IPS-18c (cell line): ENCODE results near the gene EFR3B.
A peak's percentile ranks its signal among the peaks of the same experiment; 100 is the strongest.
"Not testable (repeated sequence)": the region's sequence is repeated elsewhere in the genome, so short reads cannot be mapped to it uniquely, and the experiment has no call there.

ENCODE experiments used
- H3K4me3 ChIP-seq: 2 replicates; pipeline ENCODE4 v1.7.0; 2013; ENCODE audit warnings: low read depth, mild to moderate bottlenecking, low read length, moderate library complexity; ENCODE audit not compliant: insufficient read depth
- H3K9me3 ChIP-seq: one replicate; pipeline ENCODE4 v1.6.1; 2013; ENCODE audit warnings: mild to moderate bottlenecking, low read length, moderate library complexity; ENCODE audit not compliant: control insufficient read depth, insufficient read depth

The EFR3B gene

GRCh38 chr2:25041928-25042320 is at the start of gene EFR3B:
EFR3B (plus strand) TSS chr2:25042076; CDS start chr2:25042313, 237 bp downstream.
- Histone ChIP-seq H3K4me3 (peak within 1 kb of the TSS; percentile 86), H3K9me3 (no peaks in the 10 kb centered on the region)

- H3K4me3 ChIP-seq, result no peak overlapping the region
- no peaks in the 10 kb centered on the region for H3K9me3 ChIP-seq
Measured at GRCh38 chr2:24993406-24994145, 48.3 kb upstream of the EFR3B start.

- no peaks in the 10 kb centered on the region for H3K9me3 ChIP-seq
- H3K4me3 ChIP-seq, result no peak overlapping the region
Measured at GRCh38 chr2:24994146-24994724, 47.6 kb upstream of the EFR3B start.

GRCh38 chr2:24999097-24999496 is 42.8 kb upstream of the EFR3B start:
- H3K9me3 ChIP-seq, H3K4me3 ChIP-seq: not testable (repeated sequence)

GRCh38 chr2:25000036-25000435 is 41.8 kb upstream of the EFR3B start:
- H3K4me3 ChIP-seq, result no peak overlapping the region

GRCh38 chr2:25000503-25001324 is 41.2 kb upstream of the EFR3B start:
- no peak overlapping the region for H3K4me3 ChIP-seq
- H3K9me3 ChIP-seq, result no peaks in the 10 kb centered on the region

More at GRCh38 chr2:25000036-25000435, 41.8 kb upstream of the EFR3B start:
- no peaks in the 10 kb centered on the region for H3K9me3 ChIP-seq

GRCh38 chr2:25001325-25001637 is 40.6 kb upstream of the EFR3B start:
- H3K9me3 ChIP-seq, result no peaks in the 10 kb centered on the region
- no peak overlapping the region for H3K4me3 ChIP-seq

GRCh38 chr2:25002066-25002465 is 39.8 kb upstream of the EFR3B start:
- no peak overlapping the region for H3K4me3 ChIP-seq
- no peaks in the 10 kb centered on the region for H3K9me3 ChIP-seq

- no peaks in the 10 kb centered on the region for H3K9me3 ChIP-seq
- no peak overlapping the region for H3K4me3 ChIP-seq
Measured at GRCh38 chr2:25009954-25010353, 31.9 kb upstream of the EFR3B start.

GRCh38 chr2:25011342-25011741 is 30.5 kb upstream of the EFR3B start:
- H3K9me3 ChIP-seq, H3K4me3 ChIP-seq: not testable (repeated sequence)

GRCh38 chr2:25014631-25015030 is 27.2 kb upstream of the EFR3B start:
- Histone ChIP-seq H3K4me3 (no peak overlapping the region), H3K9me3 (no peaks in the 10 kb centered on the region)

GRCh38 chr2:25018681-25019080 is 23.2 kb upstream of the EFR3B start:
- no peak overlapping the region for H3K4me3 ChIP-seq
- no peaks in the 10 kb centered on the region for H3K9me3 ChIP-seq

GRCh38 chr2:25021791-25022362 is 20.0 kb upstream of the EFR3B start:
- Histone ChIP-seq H3K9me3 (no peaks in the 10 kb centered on the region), H3K4me3 (no peak overlapping the region)

- H3K9me3 ChIP-seq, result no peaks in the 10 kb centered on the region
- H3K4me3 ChIP-seq, result no peak overlapping the region
Measured at GRCh38 chr2:25023333-25023732, 18.5 kb upstream of the EFR3B start.

GRCh38 chr2:25025229-25026007 is 16.5 kb upstream of the EFR3B start:
- no peak overlapping the region for H3K4me3 ChIP-seq
- H3K9me3 ChIP-seq, result no peaks in the 10 kb centered on the region

GRCh38 chr2:25026008-25026530 is 15.8 kb upstream of the EFR3B start:
- H3K4me3 ChIP-seq, result no peak overlapping the region
- no peaks in the 10 kb centered on the region for H3K9me3 ChIP-seq

GRCh38 chr2:25029183-25029554 is 12.7 kb upstream of the EFR3B start:
- Histone ChIP-seq H3K9me3 (no peaks in the 10 kb centered on the region), H3K4me3 (no peak overlapping the region)
